ENCODE data around the gene SHB. TPM values are rescaled to one million over a fixed set of nuclear protein-coding genes. Genes with fewer than 3 reads are reported as not detected.

SHB gene
- total and polyA plus RNA-seq, 4 donors = 6.2 to 16.1 (median 11.6) TPM

GRCh38 chr9:37906312-37907239 lies 162.5 kb downstream of the SHB start:
- H3K4me1 ChIP-seq (ENCODE audit: control insufficient read depth, insufficient read depth, low read length) = peaks cover 9% of the 10 kb centered on the region
- H3K27me3 ChIP-seq (ENCODE audit: control insufficient read depth, insufficient read depth, low read length) = no peaks in the 10 kb centered on the region
- no peaks in the 10 kb centered on the region for H3K9me3 ChIP-seq (ENCODE audit: control insufficient read depth, insufficient read depth, low read length)
- no peaks in the 10 kb centered on the region for H3K36me3 ChIP-seq (ENCODE audit: control insufficient read depth, insufficient read depth, low read length)
- 83% methylated on average over 6 of the region's 11 CpGs for WGBS (ENCODE audit: insufficient coverage)
- no peak for DNase-seq (ENCODE audit: low read depth in 4 of 6, low spot score in 6 of 6)
- H3K27ac ChIP-seq (ENCODE audit: low read depth, low read length) = no peak overlapping the region
- no peak overlapping the region for H3K4me3 ChIP-seq (ENCODE audit: low read depth, low read length)

DNA sequence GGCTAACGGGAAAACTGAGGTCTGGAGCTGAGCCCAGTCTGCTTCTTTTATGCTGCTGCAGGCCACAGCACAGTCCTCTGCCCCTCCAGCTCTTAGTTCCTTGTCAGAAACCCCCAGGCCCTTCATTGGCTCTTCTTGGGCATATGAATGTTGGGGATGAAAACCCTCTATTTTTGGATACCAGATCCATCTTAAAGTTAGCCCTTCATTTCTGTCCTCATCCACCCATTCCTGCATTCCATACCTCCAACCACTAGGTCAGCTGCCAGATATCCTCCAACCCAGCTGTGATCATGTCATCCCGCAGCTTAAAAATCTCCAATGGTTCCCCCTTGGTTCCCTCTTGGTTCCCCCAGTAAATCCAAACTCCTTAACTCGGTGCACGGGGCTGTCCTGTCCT lies 163.3 kb downstream of the SHB start:
- Histone ChIP-seq H3K9me3 (ENCODE audit: control insufficient read depth, insufficient read depth, low read length) (no peaks in the 10 kb centered on the region), H3K27ac (ENCODE audit: low read depth, low read length) (no peak overlapping the region), H3K4me3 (ENCODE audit: low read depth, low read length) (no peak overlapping the region), H3K4me1 (ENCODE audit: control insufficient read depth, insufficient read depth, low read length) (peaks cover 9% of the 10 kb centered on the region), H3K36me3 (ENCODE audit: control insufficient read depth, insufficient read depth, low read length) (peaks cover 1% of the 10 kb centered on the region), H3K27me3 (ENCODE audit: control insufficient read depth, insufficient read depth, low read length) (no peaks in the 10 kb centered on the region)
- 73% methylated on average over 4 of the region's 4 CpGs for WGBS (ENCODE audit: insufficient coverage)
- no peak for DNase-seq (ENCODE audit: low read depth in 4 of 6, low spot score in 6 of 6)

GRCh38 chr9:37905131-37905505 lies 163.9 kb downstream of the SHB start:
- H3K27me3 ChIP-seq (ENCODE audit: control insufficient read depth, insufficient read depth, low read length) = no peaks in the 10 kb centered on the region
- 53% methylated on average over 9 of the region's 10 CpGs for WGBS (ENCODE audit: insufficient coverage)
- peaks cover 2% of the 10 kb centered on the region for H3K36me3 ChIP-seq (ENCODE audit: control insufficient read depth, insufficient read depth, low read length)
- H3K4me3 ChIP-seq (ENCODE audit: low read depth, low read length) = peak overlapping the region; percentile 72
- DNase-seq (ENCODE audit: low read depth in 4 of 6, low spot score in 6 of 6) = peak in 1 of 6 donors; percentile 42
- H3K27ac ChIP-seq (ENCODE audit: low read depth, low read length) = peak overlapping the region; percentile 54
- H3K4me1 ChIP-seq (ENCODE audit: control insufficient read depth, insufficient read depth, low read length) = peaks cover 9% of the 10 kb centered on the region
- H3K9me3 ChIP-seq (ENCODE audit: control insufficient read depth, insufficient read depth, low read length) = no peaks in the 10 kb centered on the region

GRCh38 chr9:37904445-37905130 lies 164.4 kb downstream of the SHB start:
- peak overlapping the region; percentile 54 for H3K27ac ChIP-seq (ENCODE audit: low read depth, low read length)
- WGBS (ENCODE audit: insufficient coverage) = 17% methylated on average over 36 of the region's 36 CpGs
- H3K4me1 ChIP-seq (ENCODE audit: control insufficient read depth, insufficient read depth, low read length) = peaks cover 9% of the 10 kb centered on the region
- peaks cover 2% of the 10 kb centered on the region for H3K36me3 ChIP-seq (ENCODE audit: control insufficient read depth, insufficient read depth, low read length)
- peak overlapping the region; percentile 72 for H3K4me3 ChIP-seq (ENCODE audit: low read depth, low read length)
- H3K9me3 ChIP-seq (ENCODE audit: control insufficient read depth, insufficient read depth, low read length) = no peaks in the 10 kb centered on the region
- no peaks in the 10 kb centered on the region for H3K27me3 ChIP-seq (ENCODE audit: control insufficient read depth, insufficient read depth, low read length)
- DNase-seq (ENCODE audit: low read depth in 4 of 6, low spot score in 6 of 6) = no peak

GRCh38 chr9:37903647-37904444 lies 165.2 kb downstream of the SHB start, which contains the start of gene SLC25A51:
TSS of gene SLC25A51 (minus strand) at chr9:37904127. CDS start at chr9:37888550, 15,577 bp downstream.
- DNase-seq (ENCODE audit: low read depth in 4 of 6, low spot score in 6 of 6) = peak; percentile 87 to 98 (median 92)
- Histone ChIP-seq H3K4me3 (ENCODE audit: low read depth, low read length) (peak within 1 kb of the TSS; percentile 72), H3K9me3 (ENCODE audit: control insufficient read depth, insufficient read depth, low read length) (no peaks in the 10 kb centered on the region), H3K36me3 (ENCODE audit: control insufficient read depth, insufficient read depth, low read length) (peaks cover 6% of the 10 kb centered on the region), H3K4me1 (ENCODE audit: control insufficient read depth, insufficient read depth, low read length) (peaks cover 9% of the 10 kb centered on the region), H3K27me3 (ENCODE audit: control insufficient read depth, insufficient read depth, low read length) (no peaks in the 10 kb centered on the region), H3K27ac (ENCODE audit: low read depth, low read length) (peak within 1 kb of the TSS; percentile 54)
- WGBS (ENCODE audit: insufficient coverage) = under 1% methylated on average over 84 of the region's 84 CpGs

DNA sequence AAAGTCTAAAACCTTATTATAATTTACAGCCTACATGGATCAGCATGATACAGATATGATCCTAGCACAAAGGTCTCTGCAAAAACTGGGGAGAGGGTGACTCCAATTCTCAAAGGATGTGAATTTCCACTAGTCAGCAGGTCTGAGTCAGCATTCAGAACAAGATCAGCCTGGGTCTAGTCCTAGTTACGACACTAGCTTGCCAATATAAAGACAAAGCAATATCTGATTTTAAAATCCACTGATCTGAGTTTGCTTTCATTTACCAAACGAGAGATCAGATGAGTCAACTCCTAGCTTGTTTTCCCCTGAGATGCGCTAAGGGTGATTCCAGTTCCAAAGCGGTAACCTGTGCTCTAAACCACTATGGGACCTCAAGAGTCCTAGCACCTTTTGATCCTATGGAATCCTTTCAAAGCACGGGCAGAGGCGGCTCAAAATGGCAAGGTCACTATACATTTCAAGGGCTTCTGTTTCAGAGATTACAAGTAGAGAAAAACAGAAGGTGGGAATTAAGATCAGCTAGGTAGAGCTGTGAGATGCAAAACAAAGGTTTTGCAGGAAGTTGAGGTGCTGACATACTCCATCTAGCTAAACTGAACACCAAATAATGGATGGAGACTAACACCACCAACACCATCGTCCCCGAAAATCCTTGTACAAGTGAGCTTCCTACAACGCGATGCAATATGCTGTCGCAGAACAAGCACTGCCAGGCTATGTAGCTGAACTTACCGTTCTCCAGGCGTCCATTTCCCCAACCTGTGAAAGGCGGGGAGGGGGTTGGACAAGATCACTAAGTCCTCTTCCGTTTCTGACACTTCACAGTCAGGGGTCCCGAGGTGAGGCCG lies 166.0 kb downstream of the SHB start:
- WGBS (ENCODE audit: insufficient coverage) = 8% methylated on average over 16 of the region's 17 CpGs
- peak overlapping the region; percentile 10 for H3K27ac ChIP-seq (ENCODE audit: low read depth, low read length)

GRCh38 chr9:37902131-37902530 lies 166.9 kb downstream of the SHB start:
- H3K4me1 ChIP-seq (ENCODE audit: control insufficient read depth, insufficient read depth, low read length) = peaks cover 9% of the 10 kb centered on the region

More for the DNA sequence above, 166.0 kb downstream of the SHB start:
- peaks cover 6% of the 10 kb centered on the region for H3K36me3 ChIP-seq (ENCODE audit: control insufficient read depth, insufficient read depth, low read length)
- H3K4me1 ChIP-seq (ENCODE audit: control insufficient read depth, insufficient read depth, low read length) = peaks cover 9% of the 10 kb centered on the region
- no peaks in the 10 kb centered on the region for H3K9me3 ChIP-seq (ENCODE audit: control insufficient read depth, insufficient read depth, low read length)
- peak overlapping the region; percentile 72 for H3K4me3 ChIP-seq (ENCODE audit: low read depth, low read length)
- no peaks in the 10 kb centered on the region for H3K27me3 ChIP-seq (ENCODE audit: control insufficient read depth, insufficient read depth, low read length)
- peak in 1 of 6 donors; percentile 58 for DNase-seq (ENCODE audit: low read depth in 4 of 6, low spot score in 6 of 6)

DNA sequence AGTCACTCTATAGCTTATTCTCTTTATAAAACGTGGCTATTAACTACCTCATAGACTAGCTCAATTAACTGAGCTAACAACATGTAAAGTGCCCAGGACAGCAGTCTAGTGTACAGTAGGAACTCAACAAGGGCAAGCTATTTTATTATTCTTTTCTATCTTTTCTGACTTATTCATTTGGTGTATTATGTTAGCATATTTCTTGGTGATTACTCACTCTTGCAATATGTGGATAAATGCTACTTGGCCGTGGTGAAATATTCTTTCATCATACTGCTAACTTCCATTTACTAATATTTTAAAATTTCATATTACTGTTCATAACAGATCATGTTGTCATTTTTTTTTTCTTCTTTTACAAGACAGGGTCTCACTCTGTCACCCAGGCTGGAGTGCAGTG lies 170.0 kb downstream of the SHB start:
- Histone ChIP-seq H3K4me3 (ENCODE audit: low read depth, low read length) (no peak overlapping the region), H3K36me3 (ENCODE audit: control insufficient read depth, insufficient read depth, low read length) (peaks cover 24% of the 10 kb centered on the region), H3K9me3 (ENCODE audit: control insufficient read depth, insufficient read depth, low read length) (no peaks in the 10 kb centered on the region), H3K4me1 (ENCODE audit: control insufficient read depth, insufficient read depth, low read length) (no peaks in the 10 kb centered on the region), H3K27ac (ENCODE audit: low read depth, low read length) (no peak overlapping the region), H3K27me3 (ENCODE audit: control insufficient read depth, insufficient read depth, low read length) (no peaks in the 10 kb centered on the region)
- WGBS (ENCODE audit: insufficient coverage) = 100% methylated on average over 1 of the region's 2 CpGs
- no peak for DNase-seq (ENCODE audit: low read depth in 4 of 6, low spot score in 6 of 6)

More at GRCh38 chr9:37902131-37902530, 166.9 kb downstream of the SHB start:
- Histone ChIP-seq H3K9me3 (ENCODE audit: control insufficient read depth, insufficient read depth, low read length) (no peaks in the 10 kb centered on the region), H3K36me3 (ENCODE audit: control insufficient read depth, insufficient read depth, low read length) (peaks cover 6% of the 10 kb centered on the region), H3K4me3 (ENCODE audit: low read depth, low read length) (no peak overlapping the region), H3K27ac (ENCODE audit: low read depth, low read length) (no peak overlapping the region), H3K27me3 (ENCODE audit: control insufficient read depth, insufficient read depth, low read length) (no peaks in the 10 kb centered on the region)
- no peak for DNase-seq (ENCODE audit: low read depth in 4 of 6, low spot score in 6 of 6)

Data from spinal cord (tissue), 10 donors.